Esophagus squamous epithelium (tissue), 5 donors: ENCODE data around the gene HOXB5. TPM values are rescaled to one million over a fixed set of nuclear protein-coding genes. Genes with fewer than 3 reads are reported as not detected.

ENCODE experiments used
- DNase-seq: peaks from one replicate; lab custom pipeline; 2025; lab: John Stamatoyannopoulos, UW
- H3K27ac ChIP-seq, 4 donors: fragments of 200-600 bp; sonication (generic); one replicate each; pipeline ENCODE4 v1.5.1; 2016 to 2019; ENCODE audit warnings: mild to moderate bottlenecking in 1 of 4
- H3K27me3 ChIP-seq, 4 donors: fragments of 200-600 bp; sonication (generic); 1 replicate in 3 of 4; 2 replicates in 1 of 4; pipeline versions ENCODE4 v1.5.1 to v1.6.0; 2017 to 2021; ENCODE audit warnings: antibody characterized with exemption in 1 of 4
- H3K36me3 ChIP-seq, 3 donors: fragments of 200-600 bp; sonication (generic); one replicate each; pipeline ENCODE4 v1.5.1; 2016 to 2019
- H3K4me1 ChIP-seq, 3 donors: fragments of 200-600 bp; sonication (generic); one replicate each; pipeline ENCODE4 v1.5.1; 2017 to 2019
- H3K4me3 ChIP-seq, 4 donors: fragments of 200-600 bp; sonication (generic); 1 replicate in 3 of 4; 2 replicates in 1 of 4; pipeline ENCODE4 v1.5.1; 2016 to 2019; ENCODE audit warnings: mild to moderate bottlenecking in 2 of 4, moderate library complexity in 1 of 4
- H3K9me3 ChIP-seq, 3 donors: fragments of 200-600 bp; sonication (generic); one replicate each; pipeline ENCODE4 v1.5.1; 2016 to 2019
- CTCF ChIP-seq, 6 experiments: fragments of 450-650 bp in 4 of 6; fragments of 200-600 bp in 2 of 6; sonication (generic) in 2 of 6; IDR thresholded peaks; one replicate each; pipeline ENCODE4 v1.5.1; 2016 to 2019; ENCODE audit warnings: antibody characterized with exemption in 6 of 6, mild to moderate bottlenecking in 4 of 6, moderate library complexity in 4 of 6
- POLR2A ChIP-seq, 4 donors: fragments of 450-650 bp; IDR thresholded peaks; one replicate each; pipeline ENCODE4 v1.6.1; 2017; ENCODE audit warnings: antibody characterized with exemption in 4 of 4, mild to moderate bottlenecking in 4 of 4, moderate library complexity in 3 of 4
- WGBS, 2 donors: methylation state at CpG; one replicate each; pipeline ENCODE4 v1.1.5; 2018; 5-methylcytosine and 5-hydroxymethylcytosine counted together
- intact Hi-C: fragments of 100-400 bp; cut with DNase I; formaldehyde crosslinking; loops from one replicate; pipeline ENCODE4 v1.15.0; 2022
- total RNA-seq, 4 donors: library from RNA; depleted of rRNA; stranded (reverse); fragments of >200 nt; gene quantifications; one replicate each; pipeline ENCODE4 v1.1.0, GENCODE V29; 2016
- donor health status: DM: yes; HTN: yes; CAD: no.

HOXB5 gene
- total RNA-seq, 4 donors from 2014 or later = not detected

- Histone ChIP-seq H3K27ac (no peak overlapping the region), H3K9me3 (no peaks in the 10 kb centered on the region), H3K27me3 (peaks cover 50 to 100% (median 84%) of the 10 kb centered on the region in 4 donors), H3K4me1 (peaks cover 13 to 48% (median 40%) of the 10 kb centered on the region in 3 donors), H3K36me3 (no peaks in the 10 kb centered on the region), H3K4me3 (peak overlapping the region in 3 of 4 donors; percentile 43 to 67 (median 51))
- intact Hi-C loops = no loop called here
- WGBS, 2 donors = 10 to 11% methylated on average over 13 to 29 of the region's 36 CpGs
- no peak for DNase-seq
- no peak for TF ChIP-seq POLR2A (IDR thresholded peaks at IDR 0.05)
- no peak for TF ChIP-seq CTCF (IDR thresholded peaks at IDR 0.05)
Measured at GRCh38 chr17:48611681-48612455, 18.3 kb upstream of the HOXB5 start.

- Histone ChIP-seq H3K36me3 (no peaks in the 10 kb centered on the region), H3K27ac (peak overlapping the region in 1 of 4 donors; percentile 64), H3K9me3 (no peaks in the 10 kb centered on the region), H3K27me3 (peaks cover 44 to 100% (median 86%) of the 10 kb centered on the region in 4 donors), H3K4me1 (peaks cover 13 to 48% (median 40%) of the 10 kb centered on the region in 3 donors), H3K4me3 (peak overlapping the region; percentile 38 to 67 (median 47))
- intact Hi-C loops = no loop called here
- 2 to 17% methylated on average over 10 to 15 of the region's 22 CpGs for WGBS, 2 donors
- no peak for TF ChIP-seq POLR2A (IDR thresholded peaks at IDR 0.05)
- TF ChIP-seq CTCF (IDR thresholded peaks at IDR 0.05) = no peak
- DNase-seq = no peak
Measured at GRCh38 chr17:48611213-48611612, 17.6 kb upstream of the HOXB5 start.

- H3K4me1 ChIP-seq = peaks cover 13 to 48% (median 40%) of the 10 kb centered on the region in 3 donors
- H3K4me3 ChIP-seq = peak within 1 kb of the TSS; percentile 38 to 67 (median 47)
- peak within 1 kb of the TSS in 3 of 4 donors; percentile 29 to 64 (median 36) for H3K27ac ChIP-seq
- H3K9me3 ChIP-seq = no peaks in the 10 kb centered on the region
- no peaks in the 10 kb centered on the region for H3K36me3 ChIP-seq
- H3K27me3 ChIP-seq = peaks cover 46 to 100% (median 86%) of the 10 kb centered on the region in 4 donors
- TF ChIP-seq CTCF (IDR thresholded peaks at IDR 0.05) (no peak), POLR2A (IDR thresholded peaks at IDR 0.05) (no peak)
- intact Hi-C loops = no loop called here
- WGBS, 2 donors = 1% methylated on average over 25 to 28 of the region's 79 CpGs
- DNase-seq = no peak
Measured at GRCh38 chr17:48610282-48611211, 17.0 kb upstream of the HOXB5 start, which contains the start of gene HOXB7. Gene HOXB7 (minus strand): TSS chr17:48611017. CDS start chr17:48610918, 99 bp downstream.

GRCh38 chr17:48609759-48610281 is 16.2 kb upstream of the HOXB5 start:
- no peak for TF ChIP-seq POLR2A (IDR thresholded peaks at IDR 0.05)
- TF ChIP-seq CTCF (IDR thresholded peaks at IDR 0.05) = no peak
- no peak for DNase-seq
- Histone ChIP-seq H3K4me1 (peaks cover 13 to 48% (median 40%) of the 10 kb centered on the region in 3 donors), H3K9me3 (no peaks in the 10 kb centered on the region), H3K27ac (no peak overlapping the region), H3K4me3 (peak overlapping the region; percentile 38 to 67 (median 47)), H3K27me3 (peaks cover 50 to 100% (median 86%) of the 10 kb centered on the region in 4 donors), H3K36me3 (no peaks in the 10 kb centered on the region)
- intact Hi-C loops = no loop called here
- 40% methylated on average over 1 of the region's 15 CpGs; no CpG with 5 or more reads in 1 of the 2 donors for WGBS, 2 donors
